Activated CD4-positive, alpha-beta T cell treated with anti-CD3 and anti-CD28 coated beads, Interleukin-2, amount 10 ng/mL, durations not matched to agents 7 days and 5 days (primary cell): ENCODE measurements around the gene ZBTB25. TPM values are rescaled to one million over a fixed set of nuclear protein-coding genes. Genes with fewer than 3 reads are reported as not detected.

Experiments
- CTCF ChIA-PET: fragments of 350-600 bp; sonication (Branson Sonifier 250); formaldehyde crosslinking; loops from one replicate; lab custom pipeline; 2021; ENCODE audit warnings: antibody characterized with exemption; lab: Charles Lee
- POLR2A ChIA-PET: fragments of 350-600 bp; sonication (Branson Sonifier 250); formaldehyde crosslinking; loops from one replicate; lab custom pipeline; 2021; ENCODE audit warnings: antibody characterized with exemption; lab: Charles Lee
- DNase-seq: peaks from one replicate; pipeline ENCODE4 v3.0.0-alpha.2; 2020
- H3K27ac Mint-ChIP-seq: one replicate; pipeline ENCODE4 v1.8.0; 2021; ENCODE audit warnings: mild to moderate bottlenecking, moderate library complexity, mixed read lengths
- H3K27me3 Mint-ChIP-seq: one replicate; pipeline ENCODE4 v1.8.0; 2021; ENCODE audit warnings: mixed read lengths
- H3K36me3 Mint-ChIP-seq: one replicate; pipeline ENCODE4 v1.8.0; 2021; ENCODE audit warnings: low read depth, mixed read lengths
- H3K4me1 Mint-ChIP-seq: one replicate; pipeline ENCODE4 v1.8.0; 2021; ENCODE audit warnings: mixed read lengths
- H3K4me3 Mint-ChIP-seq: one replicate; pipeline ENCODE4 v1.8.0; 2021; ENCODE audit warnings: mild to moderate bottlenecking, moderate library complexity, mixed read lengths
- H3K9me3 Mint-ChIP-seq: one replicate; pipeline ENCODE4 v1.8.0; 2021; ENCODE audit warnings: mixed read lengths
- total RNA-seq, 2 experiments: library from RNA; stranded (reverse); gene quantifications; one replicate each; pipeline ENCODE4 v1.2.3, GENCODE V29; 2021

Gene ZBTB25
- total RNA-seq, 2 experiments from 2014 or later: 29.2 to 31.2 TPM

DNA sequence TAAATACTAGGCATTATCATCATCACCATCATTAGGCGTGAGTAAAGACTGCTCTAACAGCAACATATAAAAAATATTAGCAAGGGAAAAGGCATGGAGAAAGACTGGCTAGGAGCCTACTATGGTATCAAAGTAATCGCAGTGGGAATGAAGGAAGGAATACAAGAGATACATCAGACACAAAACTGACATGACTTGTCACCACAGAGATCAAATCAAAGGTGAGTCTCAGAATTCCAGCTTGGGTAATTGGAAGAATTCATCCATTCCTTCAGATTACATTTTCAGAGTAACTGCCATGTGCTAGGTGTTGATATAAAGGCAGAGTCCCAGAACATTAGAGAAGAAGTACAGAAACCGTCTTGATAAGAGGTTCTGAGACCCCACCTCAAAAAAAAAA lies 10.2 kb downstream of the ZBTB25 start:
- DNase-seq: no peak
- Mint-ChIP-seq H3K36me3 (peaks cover 52% of the 10 kb centered on the region), H3K27me3 (no peaks in the 10 kb centered on the region), H3K4me1 (peaks cover 43% of the 10 kb centered on the region), H3K27ac (no peak overlapping the region), H3K9me3 (no peaks in the 10 kb centered on the region), H3K4me3 (no peak overlapping the region)
- ChIA-PET CTCF (interaction anchor here (0.7 to 1.2 kb wide), 3 partner anchors 37 to 155 kb away, joined by 3 to 6 read pairs (median 3); no protein-coding TSS in a partner anchor), POLR2A (no interaction called here)

DNA sequence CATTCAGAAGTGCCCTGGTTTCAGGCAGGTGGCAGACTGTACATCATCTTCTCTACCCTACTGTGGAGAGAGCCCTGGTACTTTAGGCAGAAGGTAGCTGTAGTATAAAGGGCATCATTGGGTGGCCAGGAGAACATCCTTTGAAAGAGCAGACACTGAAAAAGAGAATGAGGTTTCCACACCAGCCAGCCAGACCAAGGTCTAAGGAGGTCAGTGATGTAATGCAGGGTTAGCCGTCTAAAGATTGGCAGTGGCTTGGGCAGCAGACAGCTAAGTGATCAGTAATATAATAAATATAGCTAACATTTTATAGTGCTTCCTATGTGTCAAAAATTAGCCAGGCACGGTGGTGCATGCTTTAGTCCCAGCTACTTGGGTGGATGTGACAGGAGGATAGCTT lies 12.0 kb downstream of the ZBTB25 start:
- ChIA-PET POLR2A (no interaction called here), CTCF (interaction anchor here (0.7 to 1.0 kb wide), 4 partner anchors 9 to 147 kb away, joined by 3 read pairs; no protein-coding TSS in a partner anchor)
- H3K27me3 Mint-ChIP-seq: no peaks in the 10 kb centered on the region
- H3K36me3 Mint-ChIP-seq: peaks cover 59% of the 10 kb centered on the region
- H3K4me3 Mint-ChIP-seq: no peak overlapping the region
- H3K4me1 Mint-ChIP-seq: peaks cover 30% of the 10 kb centered on the region
- DNase-seq: no peak
- no peaks in the 10 kb centered on the region for H3K9me3 Mint-ChIP-seq
- no peak overlapping the region for H3K27ac Mint-ChIP-seq

DNA sequence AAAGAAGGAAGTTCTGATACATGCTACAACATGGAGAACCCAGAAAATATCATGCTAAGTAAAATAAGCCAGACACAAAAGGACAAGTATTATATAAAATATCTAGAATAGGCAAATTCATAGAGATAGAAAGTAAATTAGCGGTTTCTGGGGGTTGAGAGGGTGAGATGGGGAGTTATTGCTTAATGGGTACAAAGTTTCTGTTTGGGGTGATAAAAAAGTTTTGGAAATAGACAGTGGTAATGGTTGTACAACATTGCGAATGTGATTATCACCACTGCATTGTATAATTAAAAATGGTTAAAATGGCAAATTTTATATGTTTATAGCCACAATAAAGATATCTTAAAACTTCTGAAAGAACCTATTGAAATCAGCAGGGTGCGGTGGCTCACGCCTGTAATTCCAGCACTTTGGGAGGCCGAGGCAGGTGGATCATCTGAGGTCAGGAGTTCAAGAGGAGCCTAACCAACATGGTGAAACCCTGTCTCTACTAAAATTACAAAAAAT lies 15.0 kb downstream of the ZBTB25 start:
- DNase-seq: no peak
- Mint-ChIP-seq H3K36me3 (peaks cover 50% of the 10 kb centered on the region), H3K27me3 (no peaks in the 10 kb centered on the region), H3K4me3 (no peak overlapping the region), H3K27ac (no peak overlapping the region), H3K4me1 (peaks cover 22% of the 10 kb centered on the region), H3K9me3 (no peaks in the 10 kb centered on the region)
- POLR2A ChIA-PET: no interaction called here
- CTCF ChIA-PET: interaction anchor here (0.5 to 1.2 kb wide), 4 partner anchors 13 to 389 kb away, joined by 3 to 4 read pairs (median 3); no protein-coding TSS in a partner anchor

DNA sequence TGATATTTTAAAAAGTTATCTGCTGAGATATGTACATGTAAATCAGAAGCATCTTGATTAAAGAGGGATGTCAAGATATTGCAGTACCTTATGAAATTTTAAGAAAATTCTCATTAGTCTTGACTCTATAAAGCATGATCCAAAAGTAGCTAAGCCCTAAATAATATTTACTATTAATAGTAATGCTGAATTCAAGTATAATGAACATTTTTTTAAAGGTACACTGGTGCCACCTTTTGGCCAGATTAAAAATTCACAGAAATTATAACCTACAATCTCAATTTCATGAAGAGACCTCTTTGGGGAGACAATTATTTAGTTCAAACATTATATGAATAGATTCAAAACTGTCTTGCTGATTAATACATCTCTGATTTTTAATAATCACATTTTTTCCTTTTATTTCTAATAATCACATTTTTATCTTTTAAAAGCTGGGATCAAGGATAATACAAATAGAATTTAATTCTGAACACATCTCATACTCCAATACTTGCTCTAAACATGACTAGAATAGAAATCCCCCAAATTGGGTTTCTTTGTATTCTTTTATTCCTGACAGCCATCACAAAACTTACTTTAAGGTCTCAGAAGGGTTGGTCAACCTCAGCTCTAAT lies 24.9 kb downstream of the ZBTB25 start:
- CTCF ChIA-PET: interaction anchor here (0.6 to 2.3 kb wide), 7 partner anchors 9 to 729 kb away, joined by 3 to 10 read pairs (median 3); no protein-coding TSS in a partner anchor
- Mint-ChIP-seq H3K4me1 (peaks cover 8% of the 10 kb centered on the region), H3K4me3 (no peak overlapping the region), H3K36me3 (no peaks in the 10 kb centered on the region), H3K9me3 (no peaks in the 10 kb centered on the region), H3K27me3 (no peaks in the 10 kb centered on the region), H3K27ac (no peak overlapping the region)
- peak; percentile 18 for DNase-seq
- POLR2A ChIA-PET: no interaction called here

DNA sequence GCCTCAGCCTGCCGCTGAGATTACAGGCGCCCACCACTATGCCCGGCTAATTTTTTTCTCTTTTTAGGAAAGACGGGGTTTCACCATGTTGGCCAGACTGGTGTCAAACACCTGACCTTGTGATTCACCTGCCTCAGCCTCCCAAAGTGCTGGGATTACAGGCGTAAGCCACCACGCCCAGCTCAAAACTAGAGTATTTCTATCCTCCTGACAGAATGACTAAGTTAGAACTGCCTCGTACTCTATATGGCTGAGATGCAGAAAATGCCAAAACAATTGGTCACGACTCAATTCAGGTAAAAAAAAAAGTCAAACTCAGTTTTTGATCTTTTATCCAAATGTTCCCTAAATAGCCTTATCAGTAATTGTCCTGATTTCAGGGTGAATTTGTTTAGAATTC lies 27.2 kb downstream of the ZBTB25 start:
- Mint-ChIP-seq H3K36me3 (no peaks in the 10 kb centered on the region), H3K9me3 (no peaks in the 10 kb centered on the region), H3K4me1 (peaks cover 8% of the 10 kb centered on the region), H3K27me3 (no peaks in the 10 kb centered on the region), H3K4me3 (no peak overlapping the region), H3K27ac (no peak overlapping the region)
- no peak for DNase-seq
- ChIA-PET CTCF (interaction anchor here (1.0 to 2.3 kb wide), 4 partner anchors 10 to 132 kb away, joined by 3 to 6 read pairs (median 4); no protein-coding TSS in a partner anchor), POLR2A (no interaction called here)

DNA sequence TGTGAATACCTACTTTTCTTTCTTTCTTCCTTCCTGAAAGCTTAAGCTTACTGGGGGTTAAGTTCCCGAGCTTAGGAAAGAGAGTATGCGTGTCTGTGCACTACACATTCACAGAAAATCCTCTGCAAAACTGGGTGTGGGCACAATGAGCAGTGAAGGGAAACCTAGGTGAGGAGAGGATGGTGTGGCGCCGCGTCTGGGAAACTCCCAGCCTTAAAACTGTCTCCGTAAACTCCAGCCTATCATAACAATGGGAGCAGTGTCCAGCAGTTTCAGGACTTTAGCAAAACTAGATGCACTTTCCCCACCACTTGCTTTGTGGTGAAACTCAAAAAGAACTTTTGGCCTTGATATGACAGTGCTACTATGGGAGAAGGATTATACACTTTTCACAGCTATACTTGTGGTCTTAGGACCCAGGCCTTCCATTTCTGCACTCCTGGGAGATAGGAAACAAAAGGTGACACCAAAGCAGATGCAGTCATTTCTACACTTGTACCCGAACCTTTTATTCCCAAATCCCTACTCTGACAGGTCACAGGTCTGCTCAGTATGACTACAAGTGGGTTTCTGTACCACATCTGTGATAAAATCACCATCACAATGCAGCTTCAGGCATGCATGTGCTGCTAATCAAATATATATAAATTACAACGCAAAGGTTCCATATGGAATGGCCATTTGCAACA lies 27.9 kb downstream of the ZBTB25 start:
- Mint-ChIP-seq H3K4me3 (no peak overlapping the region), H3K27ac (no peak overlapping the region), H3K27me3 (no peaks in the 10 kb centered on the region), H3K36me3 (no peaks in the 10 kb centered on the region), H3K9me3 (no peaks in the 10 kb centered on the region), H3K4me1 (peaks cover 8% of the 10 kb centered on the region)
- ChIA-PET POLR2A (no interaction called here), CTCF (interaction anchor here (0.6 to 2.3 kb wide), 5 partner anchors 9 to 131 kb away, joined by 3 to 6 read pairs (median 3); no protein-coding TSS in a partner anchor)
- no peak for DNase-seq

DNA sequence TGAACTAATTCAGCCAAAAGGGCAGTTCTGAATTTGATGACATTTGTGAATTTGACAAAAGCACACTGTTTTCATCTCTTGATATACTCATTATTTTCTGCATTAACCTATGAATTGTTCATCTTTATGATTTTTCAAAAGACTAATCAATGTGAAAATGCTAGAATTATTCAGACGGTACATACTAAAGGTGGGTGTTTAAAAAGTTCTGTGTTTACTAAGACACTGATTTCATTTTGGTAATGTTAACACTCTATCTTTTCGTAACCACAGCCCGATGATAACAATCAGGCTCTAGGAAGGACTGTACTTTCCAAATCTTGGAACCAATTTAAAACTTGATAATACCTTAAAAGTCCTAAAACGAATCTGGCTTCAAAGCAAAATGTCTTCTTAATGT lies 28.9 kb downstream of the ZBTB25 start:
- no peak for DNase-seq
- ChIA-PET CTCF (no interaction called here), POLR2A (no interaction called here)
- H3K9me3 Mint-ChIP-seq: no peaks in the 10 kb centered on the region
- no peak overlapping the region for H3K4me3 Mint-ChIP-seq
- no peak overlapping the region for H3K27ac Mint-ChIP-seq
- H3K27me3 Mint-ChIP-seq: no peaks in the 10 kb centered on the region
- H3K36me3 Mint-ChIP-seq: no peaks in the 10 kb centered on the region
- peaks cover 8% of the 10 kb centered on the region for H3K4me1 Mint-ChIP-seq

DNA sequence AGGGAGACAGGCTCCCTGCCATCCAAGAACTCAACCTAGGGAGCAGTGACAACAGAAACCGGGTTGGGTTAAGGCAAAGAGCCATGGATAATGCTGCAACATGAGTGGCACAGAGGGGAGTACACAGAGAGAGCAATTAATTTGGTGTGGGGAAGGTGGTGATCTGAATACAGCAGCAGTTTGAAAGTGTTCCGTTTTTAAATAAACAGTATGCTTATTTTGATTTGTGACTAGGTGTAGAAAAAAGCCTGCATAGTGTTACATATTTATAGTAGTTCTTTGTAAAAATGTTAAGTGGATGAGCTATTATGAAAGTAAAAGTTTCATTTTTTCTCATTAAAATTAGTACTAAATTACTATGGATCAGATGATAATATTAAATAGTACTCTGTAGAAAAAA lies 29.6 kb downstream of the ZBTB25 start:
- peaks cover 8% of the 10 kb centered on the region for H3K4me1 Mint-ChIP-seq
- H3K27ac Mint-ChIP-seq: no peak overlapping the region
- CTCF ChIA-PET: no interaction called here
- POLR2A ChIA-PET: no interaction called here
- H3K27me3 Mint-ChIP-seq: no peaks in the 10 kb centered on the region
- no peak for DNase-seq
- no peak overlapping the region for H3K4me3 Mint-ChIP-seq
- no peaks in the 10 kb centered on the region for H3K9me3 Mint-ChIP-seq
- H3K36me3 Mint-ChIP-seq: no peaks in the 10 kb centered on the region

DNA sequence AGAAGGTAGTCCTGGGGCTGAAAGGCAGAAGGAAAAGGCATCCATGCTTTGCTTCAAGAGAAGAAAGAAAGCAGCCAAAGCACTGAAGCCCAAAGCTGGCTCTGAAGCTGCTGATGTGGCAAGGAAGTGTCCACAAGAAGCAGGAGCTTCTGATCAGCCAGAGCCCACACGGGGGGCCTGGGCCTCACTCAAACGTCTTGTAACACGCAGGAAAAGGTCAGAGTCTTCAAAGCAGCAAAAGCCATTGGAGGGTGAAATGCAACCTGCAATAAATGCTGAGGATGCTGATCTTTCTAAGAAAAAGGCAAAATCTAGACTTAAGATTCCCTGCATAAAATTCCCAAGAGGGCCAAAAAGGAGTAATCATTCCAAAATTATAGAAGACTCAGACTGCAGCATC lies 35.2 kb downstream of the ZBTB25 start:
- no peak for DNase-seq
- peaks cover 32% of the 10 kb centered on the region for H3K4me1 Mint-ChIP-seq
- POLR2A ChIA-PET: no interaction called here
- H3K4me3 Mint-ChIP-seq: no peak overlapping the region
- H3K36me3 Mint-ChIP-seq: no peaks in the 10 kb centered on the region
- H3K9me3 Mint-ChIP-seq: no peaks in the 10 kb centered on the region
- no peak overlapping the region for H3K27ac Mint-ChIP-seq
- CTCF ChIA-PET: no interaction called here
- H3K27me3 Mint-ChIP-seq: no peaks in the 10 kb centered on the region

DNA sequence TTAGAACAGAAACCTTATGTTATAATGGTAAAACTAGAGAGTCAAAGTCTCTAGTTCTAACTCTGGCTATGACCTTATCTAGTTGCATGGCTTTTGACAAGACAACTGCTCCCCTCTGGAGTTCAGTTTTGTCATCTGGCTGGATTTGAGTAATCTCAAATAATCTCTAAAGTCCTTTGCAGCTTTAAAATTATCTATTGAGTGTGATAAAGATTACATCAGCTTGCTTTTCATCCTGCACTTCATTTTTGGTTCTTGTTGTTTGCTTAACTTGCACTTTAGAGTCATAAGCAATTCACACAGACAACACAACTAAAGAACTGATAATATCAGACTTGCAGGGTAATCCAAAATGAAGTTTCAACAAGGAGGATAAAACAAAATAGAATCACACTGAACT lies 36.1 kb downstream of the ZBTB25 start:
- no peak for DNase-seq
- Mint-ChIP-seq H3K4me3 (no peak overlapping the region), H3K27ac (no peak overlapping the region), H3K4me1 (peaks cover 32% of the 10 kb centered on the region), H3K27me3 (no peaks in the 10 kb centered on the region), H3K36me3 (peaks cover 2% of the 10 kb centered on the region), H3K9me3 (no peaks in the 10 kb centered on the region)
- ChIA-PET POLR2A (no interaction called here), CTCF (no interaction called here)

DNA sequence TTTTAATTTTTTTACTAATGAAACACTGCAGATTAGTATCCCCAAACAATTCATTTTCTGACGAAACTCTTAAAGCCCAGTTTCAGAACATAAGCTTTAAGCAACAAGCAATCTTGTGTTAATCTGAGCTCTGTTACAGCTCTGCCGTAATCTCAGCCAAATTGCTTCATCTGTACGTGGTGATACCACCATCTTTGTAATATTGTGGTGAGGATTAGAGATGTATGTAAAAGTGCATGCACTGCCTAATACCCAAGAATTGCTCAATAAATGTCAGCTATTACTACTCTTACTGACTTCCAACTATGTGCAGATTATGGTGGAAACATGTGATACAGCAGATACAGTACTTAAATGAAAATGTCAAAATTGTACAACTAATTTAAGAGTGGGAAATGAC lies 36.5 kb downstream of the ZBTB25 start:
- Mint-ChIP-seq H3K4me1 (peaks cover 32% of the 10 kb centered on the region), H3K9me3 (no peaks in the 10 kb centered on the region), H3K27me3 (no peaks in the 10 kb centered on the region), H3K27ac (no peak overlapping the region), H3K4me3 (no peak overlapping the region), H3K36me3 (peaks cover 3% of the 10 kb centered on the region)
- POLR2A ChIA-PET: no interaction called here
- CTCF ChIA-PET: interaction anchor here (1.4 kb wide), 1 partner anchor 12 kb away, joined by 3 read pairs; no protein-coding TSS in a partner anchor
- DNase-seq: no peak

DNA sequence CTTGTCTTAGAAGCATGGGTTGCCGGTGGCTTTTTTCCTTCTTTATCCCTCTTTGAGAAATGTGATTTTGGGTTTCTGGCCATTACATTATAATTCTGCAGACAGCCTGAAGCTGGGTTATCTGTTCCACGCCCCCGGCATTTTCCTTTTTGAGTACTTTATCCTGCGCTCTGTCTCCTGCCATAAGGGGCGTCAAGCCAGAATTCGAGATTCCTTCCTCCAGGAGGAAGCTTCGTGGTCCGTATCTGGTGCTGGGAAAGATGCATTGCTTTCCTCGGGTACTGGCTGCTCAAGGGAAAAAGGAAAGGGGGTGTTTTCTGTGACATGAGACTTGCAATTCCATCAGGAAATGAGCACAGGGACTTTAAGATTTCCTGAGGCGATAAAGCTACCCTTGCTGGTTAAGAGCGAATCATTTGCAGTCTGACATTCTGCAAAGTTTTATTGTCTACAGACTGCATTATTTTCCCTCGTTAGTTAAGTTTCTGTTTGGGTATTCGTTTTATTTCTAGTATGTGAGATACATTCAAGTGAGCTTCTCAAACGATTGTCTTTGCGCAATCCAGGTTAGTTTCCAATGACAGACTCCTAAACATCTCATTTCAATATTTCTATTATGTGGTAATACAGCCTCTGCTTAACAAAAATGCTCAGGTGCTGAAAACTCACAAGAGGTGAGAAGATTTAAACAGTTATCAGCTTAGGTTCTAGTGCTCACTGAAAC lies 37.6 kb downstream of the ZBTB25 start:
- DNase-seq: no peak
- Mint-ChIP-seq H3K4me1 (peaks cover 32% of the 10 kb centered on the region), H3K27ac (peak overlapping the region; percentile 2), H3K27me3 (no peaks in the 10 kb centered on the region), H3K4me3 (peak overlapping the region; percentile 77), H3K36me3 (peaks cover 6% of the 10 kb centered on the region), H3K9me3 (no peaks in the 10 kb centered on the region)
- ChIA-PET CTCF (interaction anchor here (1.0 to 1.4 kb wide), 2 partner anchors 10 to 13 kb away, joined by 3 read pairs; no protein-coding TSS in a partner anchor), POLR2A (no interaction called here)
